MV-4-11 (cell line): Measurements from ENCODE around the gene ERGIC1.

ENCODE experiments used
- DNase-seq: peaks from one replicate; lab custom pipeline; 2025; lab: John Stamatoyannopoulos, UW

The ERGIC1 gene

GRCh38 chr5:172866802-172867748 is 33.0 kb downstream of the ERGIC1 start:
- DNase-seq, result no peak

GRCh38 chr5:172867761-172868435 is 33.8 kb downstream of the ERGIC1 start:
- no peak for DNase-seq

- no peak for DNase-seq
These were observed 34.4 kb downstream of the ERGIC1 start for GRCh38 chr5:172868436-172868923.

GRCh38 chr5:172868924-172869591 is 35.0 kb downstream of the ERGIC1 start:
- no peak for DNase-seq

- no peak for DNase-seq
These were observed 35.6 kb downstream of the ERGIC1 start for GRCh38 chr5:172869691-172870090.

GRCh38 chr5:172870291-172870714 is 36.3 kb downstream of the ERGIC1 start:
- DNase-seq, result peak; percentile 26

- DNase-seq, result no peak
These were observed 36.8 kb downstream of the ERGIC1 start for GRCh38 chr5:172870715-172871461.

GRCh38 chr5:172871536-172871935 is 37.5 kb downstream of the ERGIC1 start:
- no peak for DNase-seq

- DNase-seq, result no peak
These were observed 37.9 kb downstream of the ERGIC1 start for GRCh38 chr5:172871982-172872381.

GRCh38 chr5:172872997-172873491 is 39.0 kb downstream of the ERGIC1 start:
- DNase-seq, result no peak

GRCh38 chr5:172873513-172873912 is 39.5 kb downstream of the ERGIC1 start:
- DNase-seq, result no peak

- no peak for DNase-seq
These were observed 40.8 kb downstream of the ERGIC1 start for GRCh38 chr5:172874647-172875504.

GRCh38 chr5:172875505-172876279 is 41.6 kb downstream of the ERGIC1 start:
- DNase-seq, result no peak

GRCh38 chr5:172876578-172876977 is 42.5 kb downstream of the ERGIC1 start:
- no peak for DNase-seq

- peak; percentile 77 for DNase-seq
These were observed 43.6 kb downstream of the ERGIC1 start for GRCh38 chr5:172877466-172878260.

GRCh38 chr5:172878585-172878932 is 44.5 kb downstream of the ERGIC1 start:
- no peak for DNase-seq

GRCh38 chr5:172878933-172879752 is 45.1 kb downstream of the ERGIC1 start:
- DNase-seq, result no peak
